ENCODE data around the gene HOXD11. TPM values are rescaled to one million over a fixed set of nuclear protein-coding genes. Genes with fewer than 3 reads are reported as not detected.

Gene HOXD11
- total RNA-seq, 1 donor from 2014 or later: not detected

DNA sequence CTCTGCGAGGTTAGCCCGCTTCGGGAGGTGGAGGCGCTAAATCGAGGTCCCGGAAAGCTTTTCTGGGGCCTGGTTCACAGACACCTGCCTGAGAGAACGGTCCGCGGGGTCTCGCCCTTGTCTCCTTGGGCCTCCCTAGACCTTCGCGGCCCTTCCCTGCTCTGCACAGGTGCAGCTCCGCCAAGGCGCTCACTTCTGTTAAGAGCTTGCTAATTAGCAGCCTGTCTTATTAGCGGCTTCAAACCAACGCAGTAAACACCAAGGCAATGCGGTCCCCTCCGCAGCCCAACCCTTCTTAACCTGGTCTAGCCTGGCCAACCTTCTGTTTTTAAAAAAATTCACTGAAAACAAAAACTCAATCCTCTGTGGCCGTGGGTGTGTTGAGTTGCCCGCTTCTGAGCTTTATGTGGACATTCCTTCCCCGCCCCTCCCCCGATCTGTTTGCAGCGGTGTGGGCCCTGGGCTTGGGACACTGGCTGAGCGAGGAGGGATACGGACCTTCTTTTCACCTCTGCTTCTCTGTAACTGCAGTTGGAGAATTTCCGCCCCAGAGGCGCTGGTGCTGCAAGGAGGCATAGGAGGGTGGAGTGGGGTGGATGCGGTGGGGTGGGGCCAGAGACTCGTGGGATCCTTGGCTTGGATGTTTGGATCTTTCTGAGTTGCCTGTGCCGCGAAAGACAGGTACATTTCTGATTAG lies 40.9 kb downstream of the HOXD11 start:
- DNase-seq (ENCODE audit: low read depth in 2 of 2): no peak

DNA sequence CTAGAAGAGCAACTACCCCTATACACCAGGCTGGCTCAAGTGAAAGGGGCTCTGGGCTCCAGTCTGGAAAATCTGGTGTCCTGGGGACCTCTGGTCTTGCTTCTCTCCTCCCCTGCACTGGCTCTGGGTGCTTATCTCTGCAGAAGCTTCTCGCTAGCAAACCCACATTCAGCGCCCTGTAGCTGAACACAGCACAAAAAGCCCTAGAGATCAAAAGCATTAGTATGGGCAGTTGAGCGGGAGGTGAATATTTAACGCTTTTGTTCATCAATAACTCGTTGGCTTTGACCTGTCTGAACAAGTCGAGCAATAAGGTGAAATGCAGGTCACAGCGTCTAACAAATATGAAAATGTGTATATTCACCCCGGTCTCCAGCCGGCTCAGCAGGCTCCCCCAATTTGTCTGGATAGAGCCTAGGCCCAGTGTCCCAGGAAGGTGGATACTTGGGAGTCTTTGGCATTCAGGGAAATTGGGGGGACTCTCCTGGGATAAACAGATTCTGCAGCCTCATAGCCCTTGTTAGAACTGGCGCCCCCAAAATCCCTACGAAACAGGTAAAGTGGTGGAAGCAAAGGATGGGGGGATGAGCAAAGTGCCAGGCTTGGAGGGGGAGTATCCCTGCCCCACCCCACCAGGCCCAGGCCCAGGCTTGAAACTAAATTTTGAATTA lies 41.8 kb downstream of the HOXD11 start:
- no peak for DNase-seq (ENCODE audit: low read depth in 2 of 2)

GRCh38 chr2:176149481-176149938 lies 42.4 kb downstream of the HOXD11 start:
- no peak for DNase-seq (ENCODE audit: low read depth in 2 of 2)

DNA sequence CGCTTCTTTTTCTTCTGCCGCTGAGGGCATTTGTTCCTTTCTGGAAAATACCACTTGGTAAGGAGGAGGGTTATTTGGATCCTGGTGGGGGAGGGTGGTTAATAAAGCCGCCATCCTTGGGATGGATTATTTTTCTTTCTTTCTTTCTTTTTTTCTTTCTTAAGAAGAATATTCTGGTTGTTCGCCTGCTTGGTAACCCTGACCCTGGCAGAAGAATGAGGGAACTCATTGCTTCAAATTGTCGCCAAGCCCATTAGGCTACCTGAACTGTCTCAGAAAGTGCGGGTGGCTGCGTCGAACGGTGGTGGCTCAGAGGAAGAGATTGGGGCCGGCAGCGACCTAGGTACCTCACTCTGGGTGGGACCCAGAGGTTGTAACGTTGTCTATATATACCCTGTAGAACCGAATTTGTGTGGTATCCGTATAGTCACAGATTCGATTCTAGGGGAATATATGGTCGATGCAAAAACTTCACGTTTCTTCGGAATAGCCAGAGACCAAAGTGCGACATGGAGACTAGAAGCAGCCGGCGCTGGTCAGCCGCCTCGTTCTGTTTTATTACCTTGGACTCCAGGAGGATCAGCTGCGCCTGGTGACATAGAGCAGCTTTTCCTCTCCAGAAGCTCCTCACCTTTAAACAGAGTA lies 43.0 kb downstream of the HOXD11 start:
- no peak for DNase-seq (ENCODE audit: low read depth in 2 of 2)

DNA sequence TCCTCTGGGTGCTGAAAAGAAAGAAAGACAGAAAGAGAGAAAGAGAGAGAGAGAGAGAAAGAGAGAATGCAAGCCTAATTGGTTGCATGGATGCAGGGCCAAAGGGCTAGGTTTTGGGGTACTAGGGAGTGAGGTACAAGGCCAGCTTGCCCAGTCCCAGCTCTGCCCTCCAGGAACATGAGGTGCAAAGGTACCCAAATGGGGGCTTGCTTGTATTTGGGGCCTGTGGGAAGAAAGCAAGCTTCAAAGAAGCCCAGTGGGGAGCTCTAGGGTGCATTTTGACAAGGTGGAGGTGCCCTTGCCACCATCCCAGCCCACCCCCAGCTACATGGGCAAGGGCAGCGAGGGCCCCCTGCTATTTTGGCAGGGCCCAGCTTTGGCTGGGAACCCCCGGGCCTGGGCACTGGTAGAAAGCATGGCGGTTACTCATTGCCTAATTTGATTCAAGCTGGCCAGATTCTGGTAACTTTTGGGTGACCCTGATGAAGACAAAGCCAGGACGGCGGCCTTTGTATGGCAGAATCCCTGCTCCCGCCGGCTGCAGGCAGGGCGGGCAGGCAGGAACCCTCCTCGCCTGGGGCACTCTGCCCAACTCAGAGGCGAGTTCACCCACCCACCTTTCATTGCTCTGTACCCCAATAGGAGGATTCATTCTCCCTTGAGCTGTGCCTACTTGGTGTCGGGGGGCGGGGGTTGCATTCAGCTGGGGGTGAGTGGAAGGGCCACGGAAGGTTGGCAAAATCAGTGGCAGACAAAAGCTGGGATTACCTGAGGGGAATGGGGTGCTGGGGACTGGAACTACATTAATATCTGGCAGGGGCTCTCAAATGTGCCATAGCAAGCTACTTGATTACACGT lies 43.7 kb downstream of the HOXD11 start:
- DNase-seq (ENCODE audit: low read depth in 2 of 2): no peak

DNA sequence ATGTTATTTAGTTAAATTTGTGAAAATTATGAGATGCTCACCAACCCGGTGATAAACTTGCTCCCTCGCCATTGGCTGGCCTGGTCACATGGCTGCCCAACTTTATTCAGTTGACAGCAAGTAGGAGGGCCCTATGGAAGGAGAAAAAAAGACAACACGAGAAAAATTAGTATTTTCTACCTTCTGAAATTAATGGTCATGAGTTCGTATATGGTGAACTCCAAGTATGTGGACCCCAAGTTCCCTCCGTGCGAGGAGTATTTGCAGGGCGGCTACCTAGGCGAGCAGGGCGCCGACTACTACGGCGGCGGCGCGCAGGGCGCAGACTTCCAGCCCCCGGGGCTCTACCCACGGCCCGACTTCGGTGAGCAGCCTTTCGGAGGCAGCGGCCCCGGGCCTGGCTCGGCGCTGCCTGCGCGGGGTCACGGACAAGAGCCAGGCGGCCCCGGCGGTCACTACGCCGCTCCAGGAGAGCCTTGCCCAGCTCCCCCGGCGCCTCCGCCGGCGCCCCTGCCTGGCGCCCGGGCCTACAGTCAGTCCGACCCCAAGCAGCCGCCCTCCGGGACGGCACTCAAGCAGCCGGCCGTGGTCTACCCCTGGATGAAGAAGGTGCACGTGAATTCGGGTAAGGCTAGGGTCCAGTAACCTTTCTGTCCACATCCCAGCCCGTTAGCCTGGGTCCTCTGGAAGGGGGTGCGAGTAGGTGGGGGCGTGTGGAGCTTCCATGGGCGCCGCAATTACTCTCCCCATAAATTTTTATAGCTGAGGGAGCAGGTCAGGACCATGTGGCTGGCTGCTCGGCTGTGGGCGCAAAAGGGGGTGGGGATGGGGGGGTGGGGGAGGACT lies 44.6 kb downstream of the HOXD11 start, which contains the start of gene HOXD4:
HOXD4 (plus strand) TSS at position 109 of the 846 bp plus-strand sequence; CDS start at position 193, 84 bp downstream.
- no peak for DNase-seq (ENCODE audit: low read depth in 2 of 2)

- DNase-seq (ENCODE audit: low read depth in 2 of 2): no peak
These were observed 45.5 kb downstream of the HOXD11 start for GRCh38 chr2:176152350-176153181.

GRCh38 chr2:176154576-176155252 lies 47.6 kb downstream of the HOXD11 start:
- no peak for DNase-seq (ENCODE audit: low read depth in 2 of 2)

DNA sequence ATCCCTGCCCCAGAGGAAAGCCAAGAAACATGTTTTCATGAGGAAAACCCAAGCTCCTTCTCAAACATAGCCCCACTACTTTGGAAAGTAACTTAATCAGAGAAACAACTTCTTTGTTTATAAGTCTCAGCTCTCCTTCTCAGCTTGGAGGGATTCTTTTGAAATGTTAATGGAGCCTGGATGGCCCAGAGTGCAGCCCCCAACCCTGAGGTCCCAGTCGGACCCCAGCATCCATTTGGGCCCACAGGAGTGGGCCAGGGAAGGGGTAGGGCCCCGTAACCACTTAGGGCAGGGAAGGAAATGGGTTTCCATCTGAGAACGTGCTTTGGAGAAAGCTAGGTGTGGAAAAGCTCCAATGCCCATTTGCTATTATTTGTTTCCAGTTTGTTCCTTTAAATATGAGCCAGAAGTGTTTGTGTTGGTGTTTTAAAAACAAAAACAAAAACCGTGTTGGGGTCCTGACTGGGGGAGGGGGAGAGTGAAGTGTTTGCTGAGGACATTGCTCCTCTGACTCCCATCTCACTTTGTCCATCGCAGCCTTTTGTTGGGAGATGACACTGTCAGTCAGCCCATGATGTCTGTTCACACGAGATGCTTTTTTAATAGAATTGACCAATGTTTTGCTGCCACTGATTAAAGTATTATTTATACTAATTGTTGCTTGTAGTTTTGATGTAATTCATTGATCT lies 48.4 kb downstream of the HOXD11 start:
- DNase-seq (ENCODE audit: low read depth in 2 of 2): no peak

GRCh38 chr2:176156301-176156806 lies 49.3 kb downstream of the HOXD11 start:
- DNase-seq (ENCODE audit: low read depth in 2 of 2): no peak

DNA sequence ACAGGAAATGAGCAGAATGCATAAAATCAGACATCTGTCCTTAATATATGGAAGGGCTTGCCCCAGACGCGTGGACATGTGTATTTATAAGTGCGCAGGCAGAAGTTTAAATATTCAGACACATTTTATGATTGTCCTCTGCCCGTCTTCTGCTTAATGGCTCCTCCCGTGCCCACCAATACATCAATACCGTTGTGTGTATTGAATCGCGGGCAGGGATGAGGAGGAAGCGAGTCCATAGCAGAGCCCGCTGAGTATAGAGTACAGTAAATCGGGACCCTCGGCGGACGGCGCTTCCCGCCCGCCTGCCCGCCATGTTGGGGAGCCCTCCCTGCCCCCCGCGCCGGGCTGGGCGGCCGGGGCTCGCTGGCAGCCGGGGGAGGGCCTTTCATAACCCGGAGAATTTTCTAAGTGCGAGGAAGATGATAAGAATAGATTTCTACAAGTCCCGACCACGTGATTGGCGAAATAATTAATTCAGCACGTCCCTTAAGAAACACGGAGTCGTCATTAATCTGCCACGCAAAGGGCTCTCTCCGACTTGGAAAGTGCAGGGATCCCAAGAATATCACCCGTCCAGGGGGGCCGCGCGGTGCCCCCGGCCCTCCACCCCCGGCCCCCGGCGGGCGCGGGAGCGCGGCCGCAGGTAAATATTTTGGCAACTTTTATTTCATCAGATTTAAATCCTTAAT lies 49.9 kb downstream of the HOXD11 start, which contains the start of gene HOXD3:
HOXD3 (plus strand) TSS at position 501 of the 692 bp plus-strand sequence. CDS start 11,808 bp downstream, outside the sequence.
- DNase-seq (ENCODE audit: low read depth in 2 of 2): no peak

DNA sequence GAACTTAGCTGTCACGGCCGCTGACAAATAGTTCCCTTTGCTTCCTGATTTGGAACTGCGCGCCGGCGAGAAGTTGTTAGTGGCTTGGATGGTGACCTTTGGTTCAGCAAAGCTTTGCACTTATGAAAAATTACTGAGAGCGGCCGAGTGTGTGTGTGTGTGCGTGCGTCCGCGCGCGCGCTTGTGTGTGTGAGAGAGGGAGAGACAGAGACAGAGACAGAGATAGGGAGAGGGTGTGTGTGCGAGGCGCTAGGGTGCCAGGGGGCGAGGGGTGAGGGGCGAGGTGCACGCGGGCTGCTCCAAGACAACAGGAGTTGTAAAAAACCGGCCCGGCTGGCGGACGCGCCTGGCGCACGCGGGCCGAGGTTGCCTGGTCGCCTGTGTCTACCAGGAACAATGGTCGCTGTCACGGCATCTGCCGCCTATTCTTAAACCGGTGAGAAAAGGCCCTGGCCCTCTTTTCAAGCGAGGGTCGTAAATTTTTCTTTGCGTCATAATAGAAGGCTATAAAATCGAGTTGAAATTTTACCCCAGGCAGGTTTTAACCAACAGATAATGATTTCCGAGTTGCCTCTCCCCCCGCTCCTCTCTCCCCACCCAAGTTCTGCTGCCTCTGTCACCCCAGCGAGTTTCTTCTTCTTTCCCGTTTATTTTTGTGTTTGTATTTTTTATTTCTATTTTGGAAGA lies 50.6 kb downstream of the HOXD11 start:
- DNase-seq (ENCODE audit: low read depth in 2 of 2): no peak

DNA sequence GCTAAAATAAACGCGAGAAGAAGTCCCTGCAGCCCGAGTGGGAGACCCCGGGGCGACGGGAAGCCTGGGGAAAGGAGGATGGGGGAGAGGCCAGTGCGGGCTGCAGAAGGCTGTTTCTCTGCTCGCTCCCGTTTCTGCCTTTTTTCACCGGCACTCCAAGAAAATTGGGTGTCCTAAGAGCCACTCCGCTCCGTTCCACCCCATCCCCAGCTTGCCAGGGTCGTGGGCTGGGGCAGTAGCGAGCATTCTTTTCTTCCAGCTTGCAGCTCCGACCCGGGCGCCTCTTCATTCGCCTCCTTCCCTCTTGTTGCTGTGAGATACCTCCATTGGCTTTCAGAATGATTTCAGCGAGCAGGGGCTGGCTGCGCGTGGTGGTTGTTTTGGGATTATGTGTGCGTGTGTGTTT lies 51.1 kb downstream of the HOXD11 start:
- DNase-seq (ENCODE audit: low read depth in 2 of 2): no peak

DNA sequence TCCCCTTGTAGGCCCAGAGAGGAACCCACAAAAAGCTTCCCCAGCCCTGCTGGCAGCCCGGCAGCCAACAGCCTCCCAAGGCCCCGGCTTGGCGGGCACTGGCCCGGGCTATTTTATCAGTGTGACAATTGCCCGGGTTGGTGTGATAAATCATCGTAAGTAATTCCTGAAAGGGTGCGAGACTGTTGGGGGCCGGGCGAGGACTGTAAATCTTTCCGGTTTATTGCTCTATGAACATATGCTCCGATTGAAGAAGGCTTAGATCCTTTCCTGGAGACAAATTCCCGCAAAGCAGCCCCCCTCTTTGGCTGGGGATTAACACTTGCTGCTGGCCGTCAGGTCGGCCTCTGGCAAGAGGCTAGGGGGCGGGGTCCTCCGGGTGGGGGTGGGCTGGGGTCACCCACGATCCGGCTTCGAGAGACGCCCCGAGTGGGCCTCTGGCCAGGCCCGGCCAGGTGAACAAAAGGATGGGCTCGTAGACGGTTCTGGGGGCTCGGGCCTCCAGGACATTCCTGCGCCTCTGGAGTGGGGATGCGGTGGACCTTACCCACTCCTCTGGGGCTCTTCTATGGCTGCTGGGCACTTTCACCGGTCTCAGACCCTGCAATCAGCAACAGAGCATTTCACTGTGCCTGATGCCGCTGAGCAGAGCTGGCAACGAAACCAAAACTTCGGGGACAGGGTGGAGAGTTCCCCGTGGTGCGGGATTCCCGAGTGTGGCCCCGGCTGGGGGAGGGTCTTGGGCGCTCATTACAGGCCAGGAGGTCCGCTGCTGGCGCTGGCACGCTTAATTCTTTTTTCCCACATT lies 52.0 kb downstream of the HOXD11 start:
- DNase-seq (ENCODE audit: low read depth in 2 of 2): no peak
